HFFc6 (cell line): ENCODE results near the gene DMRTB1. TPM values are rescaled to one million over a fixed set of nuclear protein-coding genes. Genes with fewer than 3 reads are reported as not detected.

Experiments
- DNase-seq: peaks from one replicate; pipeline ENCODE4 v3.0.0-alpha.2; 2018
- H3K27ac Mint-ChIP-seq: 2 replicates; pipeline ENCODE4 v1.8.0; 2020; ENCODE audit warnings: mild to moderate bottlenecking, mixed read lengths
- H3K27me3 Mint-ChIP-seq: 2 replicates; pipeline ENCODE4 v1.8.0; 2021; ENCODE audit warnings: mild to moderate bottlenecking, moderate library complexity, mixed read lengths; ENCODE audit not compliant: insufficient read depth
- H3K36me3 Mint-ChIP-seq: 2 replicates; pipeline ENCODE4 v1.8.0; 2021; ENCODE audit warnings: low read depth, mixed read lengths
- H3K4me1 Mint-ChIP-seq: 2 replicates; pipeline ENCODE4 v1.8.0; 2020; ENCODE audit warnings: low read depth, mixed read lengths
- H3K4me3 Mint-ChIP-seq: 2 replicates; pipeline ENCODE4 v1.8.0; 2020; ENCODE audit warnings: mild to moderate bottlenecking, moderate library complexity, mixed read lengths
- H3K9me3 Mint-ChIP-seq: 2 replicates; pipeline ENCODE4 v1.8.0; 2020; ENCODE audit warnings: mild to moderate bottlenecking, mixed read lengths
- CTCF ChIP-seq: fragments of 200-600 bp; sonication (generic); IDR thresholded peaks from 2 replicates; pipeline ENCODE4 v1.5.0; 2021; ENCODE audit warnings: antibody characterized with exemption, mild to moderate bottlenecking
- total RNA-seq, 6 experiments: library from RNA; stranded (reverse); fragmentation: NEBNext Ultra II Directional; extraction: Animal tissue kit (Norgen Biotek cat#: 25700); gene quantifications; 2 replicates in 1 of 6; 3 replicates in 5 of 6; pipeline ENCODE4 v1.2.3, GENCODE V29; 2021

DMRTB1 gene
- total RNA-seq, 6 experiments from 2014 or later: not detected

- Mint-ChIP-seq H3K27ac (no peak overlapping the region), H3K4me3 (no peak overlapping the region), H3K36me3 (peaks cover 5% of the 10 kb centered on the region; the same call in 1 of the 2 replicates), H3K4me1 (no peaks in the 10 kb centered on the region), H3K9me3 (peaks cover 13% of the 10 kb centered on the region), H3K27me3 (peaks cover 35% of the 10 kb centered on the region)
- no peak for DNase-seq
- TF ChIP-seq CTCF: no peak
Measured at GRCh38 chr1:53490351-53490750, 31.2 kb downstream of the DMRTB1 start.

GRCh38 chr1:53495633-53496345 lies 36.6 kb downstream of the DMRTB1 start:
- Mint-ChIP-seq H3K36me3 (no peaks in the 10 kb centered on the region), H3K27me3 (peaks cover 31% of the 10 kb centered on the region), H3K4me1 (peaks cover 14% of the 10 kb centered on the region; the same call in 1 of the 2 replicates), H3K9me3 (no peaks in the 10 kb centered on the region), H3K27ac (no peak overlapping the region), H3K4me3 (no peak overlapping the region)
- DNase-seq: no peak
- TF ChIP-seq CTCF: no peak

GRCh38 chr1:53498555-53499131 lies 39.4 kb downstream of the DMRTB1 start:
- peak; percentile 33 for DNase-seq
- H3K27ac Mint-ChIP-seq: no peak overlapping the region
- peaks cover 16% of the 10 kb centered on the region for H3K4me1 Mint-ChIP-seq
- H3K4me3 Mint-ChIP-seq: no peak overlapping the region
- no peaks in the 10 kb centered on the region for H3K36me3 Mint-ChIP-seq
- H3K9me3 Mint-ChIP-seq: no peaks in the 10 kb centered on the region
- TF ChIP-seq CTCF: no peak
- peaks cover 37% of the 10 kb centered on the region for H3K27me3 Mint-ChIP-seq

- Mint-ChIP-seq H3K27me3 (peaks cover 36% of the 10 kb centered on the region), H3K4me1 (peaks cover 19% of the 10 kb centered on the region), H3K4me3 (no peak overlapping the region), H3K36me3 (no peaks in the 10 kb centered on the region), H3K27ac (no peak overlapping the region), H3K9me3 (no peaks in the 10 kb centered on the region)
- no peak for DNase-seq
- TF ChIP-seq CTCF: no peak
Measured at GRCh38 chr1:53499257-53500203, 40.3 kb downstream of the DMRTB1 start.

GRCh38 chr1:53500204-53501064 lies 41.2 kb downstream of the DMRTB1 start:
- H3K9me3 Mint-ChIP-seq: no peaks in the 10 kb centered on the region
- H3K4me1 Mint-ChIP-seq: peaks cover 19% of the 10 kb centered on the region
- H3K27me3 Mint-ChIP-seq: peaks cover 34% of the 10 kb centered on the region
- H3K27ac Mint-ChIP-seq: no peak overlapping the region
- no peak for TF ChIP-seq CTCF
- no peak for DNase-seq
- no peaks in the 10 kb centered on the region for H3K36me3 Mint-ChIP-seq
- H3K4me3 Mint-ChIP-seq: no peak overlapping the region
